Measurements from ENCODE around the gene FTCD. TPM values are rescaled to one million over a fixed set of nuclear protein-coding genes. Genes with fewer than 3 reads are reported as not detected.
"Not testable (repeated sequence)": the region's sequence is repeated elsewhere in the genome, so short reads cannot be mapped to it uniquely, and the experiment has no call there.

Gene FTCD
- total RNA-seq, 4 donors from 2014 or later: 4.5 to 7.0 TPM; not detected in 2

- Histone ChIP-seq H3K27me3 (no peaks in the 10 kb centered on the region), H3K36me3 (no peaks in the 10 kb centered on the region), H3K4me1 (no peaks in the 10 kb centered on the region), H3K4me3 (no peak overlapping the region), H3K27ac (no peak overlapping the region), H3K9me3 (no peaks in the 10 kb centered on the region)
- intact Hi-C loops (cut with DNase I; ENCODE audit: low total_unique reads): no loop called here
- peak in 1 of 2 donors; percentile 7 for DNase-seq
- no peak for TF ChIP-seq POLR2A (IDR thresholded peaks at IDR 0.05)
- no peak for TF ChIP-seq CTCF (IDR thresholded peaks at IDR 0.05)
These were observed 17.6 kb upstream of the FTCD start for GRCh38 chr21:46172863-46173528.

GRCh38 chr21:46171996-46172862 lies 16.9 kb upstream of the FTCD start:
- TF ChIP-seq CTCF (IDR thresholded peaks at IDR 0.05): no peak
- no peak for TF ChIP-seq POLR2A (IDR thresholded peaks at IDR 0.05)
- Histone ChIP-seq H3K4me3 (no peak overlapping the region), H3K36me3 (no peaks in the 10 kb centered on the region), H3K9me3 (no peaks in the 10 kb centered on the region), H3K27ac (no peak overlapping the region), H3K4me1 (no peaks in the 10 kb centered on the region), H3K27me3 (no peaks in the 10 kb centered on the region)
- peak in 1 of 2 donors; percentile 6 for DNase-seq
- intact Hi-C loops (cut with DNase I; ENCODE audit: low total_unique reads): no loop called here

- H3K4me1 ChIP-seq: no peaks in the 10 kb centered on the region
- no peaks in the 10 kb centered on the region for H3K9me3 ChIP-seq
- H3K27me3 ChIP-seq: no peaks in the 10 kb centered on the region
- no peak for TF ChIP-seq POLR2A (IDR thresholded peaks at IDR 0.05)
- no peak for TF ChIP-seq CTCF (IDR thresholded peaks at IDR 0.05)
- no peaks in the 10 kb centered on the region for H3K36me3 ChIP-seq
- intact Hi-C loops (cut with DNase I; ENCODE audit: low total_unique reads): no loop called here
- no peak overlapping the region for H3K27ac ChIP-seq
- H3K4me3 ChIP-seq: no peak overlapping the region
- DNase-seq: peak in 1 of 2 donors; percentile 18
These were observed 16.2 kb upstream of the FTCD start for GRCh38 chr21:46171585-46171984.

DNA sequence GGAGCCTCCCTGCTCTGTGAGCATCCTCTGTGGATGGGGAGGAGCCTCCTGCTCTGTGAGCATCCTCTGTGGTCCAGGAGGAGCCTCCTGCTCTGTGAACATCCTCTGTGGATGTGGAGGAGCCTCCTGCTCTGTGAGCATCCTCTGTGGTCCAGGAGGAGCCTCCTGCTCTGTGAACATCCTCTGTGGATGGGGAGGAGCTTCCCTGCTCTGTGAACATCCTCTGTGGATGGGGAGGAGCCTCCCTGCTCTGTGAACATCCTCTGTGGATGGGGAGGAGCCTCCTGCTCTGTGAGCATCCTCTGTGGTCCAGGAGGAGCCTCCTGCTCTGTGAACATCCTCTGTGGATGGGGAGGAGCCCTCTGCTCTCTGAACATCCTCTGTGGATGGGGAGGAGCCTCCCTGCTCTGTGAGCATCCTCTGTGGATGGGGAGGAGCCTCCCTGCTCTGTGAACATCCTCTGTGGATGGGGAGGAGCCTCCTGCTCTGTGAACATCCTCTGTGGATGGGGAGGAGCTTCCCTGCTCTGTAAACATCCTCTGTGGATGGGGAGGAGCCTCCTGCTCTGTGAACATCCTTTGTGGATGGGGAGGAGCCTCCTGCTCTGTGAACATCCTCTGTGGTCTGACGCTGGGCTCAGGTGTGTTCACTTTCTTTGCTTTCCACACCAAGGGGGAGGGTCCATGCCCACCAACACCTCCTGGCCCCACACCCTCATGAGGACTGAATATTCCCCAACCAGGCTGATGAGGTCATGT lies 15.2 kb upstream of the FTCD start:
- H3K36me3 ChIP-seq; H3K4me1 ChIP-seq; H3K27ac ChIP-seq; H3K9me3 ChIP-seq; H3K27me3 ChIP-seq; H3K4me3 ChIP-seq; intact Hi-C loops (cut with DNase I; ENCODE audit: low total_unique reads): not testable (repeated sequence)
- peak in 1 of 2 donors; percentile 9 for DNase-seq

GRCh38 chr21:46168659-46169386 lies 13.4 kb upstream of the FTCD start:
- DNase-seq: no peak
- no peak for TF ChIP-seq CTCF (IDR thresholded peaks at IDR 0.05)
- TF ChIP-seq POLR2A (IDR thresholded peaks at IDR 0.05): no peak
- H3K4me3 ChIP-seq: no peak overlapping the region
- H3K36me3 ChIP-seq: no peaks in the 10 kb centered on the region
- no peaks in the 10 kb centered on the region for H3K27me3 ChIP-seq
- no peak overlapping the region for H3K27ac ChIP-seq
- no peaks in the 10 kb centered on the region for H3K4me1 ChIP-seq
- no peaks in the 10 kb centered on the region for H3K9me3 ChIP-seq
- intact Hi-C loops (cut with DNase I; ENCODE audit: low total_unique reads): no loop called here

All from uterus (tissue), 4 donors.